Parathyroid adenoma (tissue), 2 donors: ENCODE results near the gene CYP26B1.

Experiments used
- H2AFZ ChIP-seq: fragments of 300-600 bp; sonication (generic); one replicate; pipeline ENCODE4 v1.7.0; 2017; ENCODE audit warnings: antibody characterized with exemption, mild to moderate bottlenecking
- H3K27ac ChIP-seq: fragments of 300-600 bp; sonication (generic); one replicate; pipeline ENCODE4 v1.7.0; 2017
- H3K27me3 ChIP-seq: fragments of 300-600 bp; sonication (generic); one replicate; pipeline ENCODE4 v1.7.0; 2017; ENCODE audit warnings: low read length; ENCODE audit not compliant: control insufficient read depth, insufficient read depth
- H3K36me3 ChIP-seq: fragments of 300-600 bp; sonication (generic); one replicate; pipeline ENCODE4 v1.7.0; 2017; ENCODE audit warnings: low read length; ENCODE audit not compliant: control insufficient read depth, insufficient read depth
- H3K4me1 ChIP-seq: fragments of 300-600 bp; sonication (generic); one replicate; pipeline ENCODE4 v1.7.0; 2017; ENCODE audit warnings: control low read depth
- H3K4me2 ChIP-seq: fragments of 300-600 bp; sonication (generic); one replicate; pipeline ENCODE4 v1.7.0; 2017; ENCODE audit warnings: low read length
- H3K4me3 ChIP-seq: fragments of 300-600 bp; sonication (generic); one replicate; pipeline ENCODE4 v1.7.0; 2017; ENCODE audit warnings: low read depth, low read length
- H3K79me2 ChIP-seq: fragments of 300-600 bp; sonication (generic); one replicate; pipeline ENCODE4 v1.7.0; 2017; ENCODE audit warnings: control low read depth
- H3K9ac ChIP-seq: fragments of 300-600 bp; sonication (generic); one replicate; pipeline ENCODE4 v1.7.0; 2017; ENCODE audit warnings: mild to moderate bottlenecking
- H3K9me3 ChIP-seq: fragments of 300-600 bp; sonication (generic); one replicate; pipeline ENCODE4 v1.7.0; 2017; ENCODE audit warnings: low read length; ENCODE audit not compliant: control insufficient read depth
- CTCF ChIP-seq: fragments of 300-600 bp; sonication (generic); IDR thresholded peaks from one replicate; pipeline ENCODE4 v1.7.0; 2017; ENCODE audit warnings: antibody characterized with exemption, mild to moderate bottlenecking
- donor health status: primary hyperparathyroidism.

CYP26B1 gene

GRCh38 chr2:72085036-72085435 lies 62.6 kb downstream of the CYP26B1 start:
- Histone ChIP-seq H3K9me3 (no peaks in the 10 kb centered on the region), H3K79me2 (no peaks in the 10 kb centered on the region), H3K4me2 (no peak overlapping the region), H3K36me3 (no peaks in the 10 kb centered on the region), H3K4me1 (no peaks in the 10 kb centered on the region), H3K9ac (no peak overlapping the region), H3K4me3 (no peak overlapping the region), H3K27me3 (no peaks in the 10 kb centered on the region), H2AFZ (no peak overlapping the region), H3K27ac (no peak overlapping the region)
- TF ChIP-seq CTCF: no peak

GRCh38 chr2:72084584-72084976 lies 63.1 kb downstream of the CYP26B1 start:
- H3K4me2 ChIP-seq: no peak overlapping the region
- no peak overlapping the region for H3K27ac ChIP-seq
- no peak overlapping the region for H2AFZ ChIP-seq
- no peaks in the 10 kb centered on the region for H3K36me3 ChIP-seq
- no peaks in the 10 kb centered on the region for H3K9me3 ChIP-seq
- no peaks in the 10 kb centered on the region for H3K79me2 ChIP-seq
- no peaks in the 10 kb centered on the region for H3K27me3 ChIP-seq
- no peaks in the 10 kb centered on the region for H3K4me1 ChIP-seq
- no peak for TF ChIP-seq CTCF
- H3K9ac ChIP-seq: no peak overlapping the region
- H3K4me3 ChIP-seq: no peak overlapping the region

GRCh38 chr2:72083751-72084583 lies 63.7 kb downstream of the CYP26B1 start:
- Histone ChIP-seq H3K36me3 (no peaks in the 10 kb centered on the region), H3K9ac (no peak overlapping the region), H3K79me2 (no peaks in the 10 kb centered on the region), H3K27ac (no peak overlapping the region), H2AFZ (no peak overlapping the region), H3K4me2 (no peak overlapping the region), H3K4me1 (no peaks in the 10 kb centered on the region), H3K27me3 (no peaks in the 10 kb centered on the region), H3K4me3 (no peak overlapping the region), H3K9me3 (no peaks in the 10 kb centered on the region)
- no peak for TF ChIP-seq CTCF

- Histone ChIP-seq H3K27ac (no peak overlapping the region), H3K9ac (no peak overlapping the region), H3K79me2 (no peaks in the 10 kb centered on the region), H3K9me3 (no peaks in the 10 kb centered on the region), H3K4me2 (no peak overlapping the region), H3K4me3 (no peak overlapping the region), H3K27me3 (no peaks in the 10 kb centered on the region), H3K36me3 (no peaks in the 10 kb centered on the region), H2AFZ (no peak overlapping the region), H3K4me1 (no peaks in the 10 kb centered on the region)
- TF ChIP-seq CTCF: no peak
Measured at GRCh38 chr2:72082887-72083286, 64.8 kb downstream of the CYP26B1 start.

GRCh38 chr2:72082021-72082601 lies 65.6 kb downstream of the CYP26B1 start:
- no peaks in the 10 kb centered on the region for H3K36me3 ChIP-seq
- H3K4me1 ChIP-seq: no peaks in the 10 kb centered on the region
- TF ChIP-seq CTCF: no peak
- H3K4me3 ChIP-seq: no peak overlapping the region
- H3K27me3 ChIP-seq: no peaks in the 10 kb centered on the region
- H3K4me2 ChIP-seq: no peak overlapping the region
- no peaks in the 10 kb centered on the region for H3K9me3 ChIP-seq
- no peaks in the 10 kb centered on the region for H3K79me2 ChIP-seq
- no peak overlapping the region for H3K27ac ChIP-seq
- H2AFZ ChIP-seq: no peak overlapping the region
- H3K9ac ChIP-seq: no peak overlapping the region
